CD4-positive, alpha-beta T cell treated with Interleukin-17A for 1 hour (primary cell): ENCODE measurements around the gene CDC73.
"Not testable (repeated sequence)": the region's sequence is repeated elsewhere in the genome, so short reads cannot be mapped to it uniquely, and the experiment has no call there.

ENCODE experiments used
- DNase-seq: peaks from one replicate; pipeline ENCODE4 v3.0.0-alpha.2; 2020

CDC73 gene

GRCh38 chr1:193114485-193115095 is 7.2 kb upstream of the CDC73 start:
- DNase-seq: no peak

GRCh38 chr1:193115629-193116227 is 6.1 kb upstream of the CDC73 start:
- DNase-seq: no peak

GRCh38 chr1:193117167-193117566 is 4.7 kb upstream of the CDC73 start:
- DNase-seq: not testable (repeated sequence)

GRCh38 chr1:193118194-193118593 is 3.6 kb upstream of the CDC73 start:
- no peak for DNase-seq

GRCh38 chr1:193118803-193119730 is 2.8 kb upstream of the CDC73 start:
- DNase-seq: no peak

GRCh38 chr1:193120604-193121166 is 1.1 kb upstream of the CDC73 start:
- DNase-seq: peak; percentile 8

GRCh38 chr1:193123751-193124150 is 1.9 kb downstream of the CDC73 start:
- no peak for DNase-seq

- DNase-seq: no peak
Observed at GRCh38 chr1:193125369-193125768, 3.5 kb downstream of the CDC73 start.

- DNase-seq: no peak
Observed at GRCh38 chr1:193131266-193131860, 9.5 kb downstream of the CDC73 start.

GRCh38 chr1:193140254-193140653 is 18.4 kb downstream of the CDC73 start:
- DNase-seq: no peak

- DNase-seq: peak; percentile 28
Observed at GRCh38 chr1:193141804-193142203, 20.0 kb downstream of the CDC73 start.

- DNase-seq: no peak
Observed at GRCh38 chr1:193142409-193142808, 20.6 kb downstream of the CDC73 start.

GRCh38 chr1:193143285-193143684 is 21.5 kb downstream of the CDC73 start:
- peak; percentile 37 for DNase-seq

GRCh38 chr1:193144361-193144938 is 22.6 kb downstream of the CDC73 start:
- no peak for DNase-seq

- DNase-seq: no peak
Observed at GRCh38 chr1:193144999-193145398, 23.2 kb downstream of the CDC73 start.

GRCh38 chr1:193156117-193156821 is 34.4 kb downstream of the CDC73 start:
- DNase-seq: no peak

GRCh38 chr1:193156822-193157142 is 35.0 kb downstream of the CDC73 start:
- no peak for DNase-seq

- DNase-seq: no peak
Observed at GRCh38 chr1:193157360-193157759, 35.5 kb downstream of the CDC73 start.

GRCh38 chr1:193176113-193176512 is 54.3 kb downstream of the CDC73 start:
- no peak for DNase-seq

GRCh38 chr1:193176788-193177187 is 55.0 kb downstream of the CDC73 start:
- no peak for DNase-seq

GRCh38 chr1:193179094-193179493 is 57.3 kb downstream of the CDC73 start:
- DNase-seq: no peak

- no peak for DNase-seq
Observed at GRCh38 chr1:193181536-193181935, 59.7 kb downstream of the CDC73 start.
